Measurements from ENCODE around the gene LRRC17. TPM values are rescaled to one million over a fixed set of nuclear protein-coding genes. Genes with fewer than 3 reads are reported as not detected.
"Not testable (repeated sequence)": the region's sequence is repeated elsewhere in the genome, so short reads cannot be mapped to it uniquely, and the experiment has no call there.

LRRC17 gene
- total and polyA plus RNA-seq, 10 of the 15 experiments (the other 5 are each of a cell fraction or from before 2014, with no cell fraction given): 0.06 to 0.31 (median 0.10) TPM; not detected in 5

- CTCF ChIA-PET, POLR2A ChIA-PET: not testable (repeated sequence)
Measured at GRCh38 chr7:102958004-102958403, 45.2 kb downstream of the LRRC17 start.

GRCh38 chr7:102961993-102962392, 49.2 kb downstream of the LRRC17 start:
- H3K36me3 ChIP-seq (ENCODE audit: control insufficient read depth in 2 of 2, insufficient read depth in 2 of 2, low read length in 1 of 2); POLR2A ChIA-PET; H3K9ac ChIP-seq (ENCODE audit: control insufficient read depth, insufficient read depth, low read length); ATAC-seq; intact Hi-C loops (cut with micrococcal nuclease; ENCODE audit: unreplicated experiment); H3K27ac ChIP-seq (ENCODE audit: control insufficient read depth, insufficient read depth); H3K4me1 ChIP-seq (ENCODE audit: control insufficient read depth, insufficient read depth, low read length); H2AFZ ChIP-seq (ENCODE audit: control insufficient read depth, low read depth, low read length); CTCF ChIA-PET; H3K4me3 ChIP-seq; H3K79me2 ChIP-seq (ENCODE audit: control insufficient read depth, insufficient read depth, low read length); H3K4me2 ChIP-seq (ENCODE audit: control insufficient read depth, insufficient read depth); H3K27me3 ChIP-seq (replicated peaks in 1 of 2; ENCODE audit: control insufficient read depth in 2 of 2, insufficient read depth in 2 of 2, low read length in 1 of 2); DNase-seq (ENCODE audit: low read depth, low spot score); BruUV-seq (replicated peaks); in situ Hi-C loops (cut with MboI); FAIRE-seq; RAD21 ChIA-PET (ENCODE audit: unreplicated experiment); H3K9me3 ChIP-seq (replicated peaks; ENCODE audit: control insufficient read depth, insufficient read depth, low read length); H4K20me1 ChIP-seq (ENCODE audit: control insufficient read depth, insufficient read depth); SMC1A ChIA-PET (ENCODE audit: uncharacterized antibody, unreplicated experiment): not testable (repeated sequence)
- WGBS (ENCODE audit: insufficient coverage, insufficient replicate concordance, low lambda C conversion rate, missing lambda C conversion rate): 57% methylated on average over 1 of the region's 2 CpGs

More at GRCh38 chr7:102958004-102958403, 45.2 kb downstream of the LRRC17 start:
- RAD21 ChIA-PET (ENCODE audit: unreplicated experiment); H2AFZ ChIP-seq (ENCODE audit: control insufficient read depth, low read depth, low read length); H3K9me3 ChIP-seq (replicated peaks; ENCODE audit: control insufficient read depth, insufficient read depth, low read length); H3K79me2 ChIP-seq (ENCODE audit: control insufficient read depth, insufficient read depth, low read length); SMC1A ChIA-PET (ENCODE audit: uncharacterized antibody, unreplicated experiment); H3K4me1 ChIP-seq (ENCODE audit: control insufficient read depth, insufficient read depth, low read length); in situ Hi-C loops (cut with MboI); FAIRE-seq; BruUV-seq (replicated peaks); H3K4me3 ChIP-seq; H3K36me3 ChIP-seq (ENCODE audit: control insufficient read depth in 2 of 2, insufficient read depth in 2 of 2, low read length in 1 of 2); H3K27me3 ChIP-seq (replicated peaks in 1 of 2; ENCODE audit: control insufficient read depth in 2 of 2, insufficient read depth in 2 of 2, low read length in 1 of 2); DNase-seq (ENCODE audit: low read depth, low spot score); H3K9ac ChIP-seq (ENCODE audit: control insufficient read depth, insufficient read depth, low read length); H3K27ac ChIP-seq (ENCODE audit: control insufficient read depth, insufficient read depth); ATAC-seq; H3K4me2 ChIP-seq (ENCODE audit: control insufficient read depth, insufficient read depth); H4K20me1 ChIP-seq (ENCODE audit: control insufficient read depth, insufficient read depth); intact Hi-C loops (cut with micrococcal nuclease; ENCODE audit: unreplicated experiment): not testable (repeated sequence)
- WGBS (ENCODE audit: insufficient coverage, insufficient replicate concordance, low lambda C conversion rate, missing lambda C conversion rate): 51% methylated on average over 3 of the region's 3 CpGs

- intact Hi-C loops (cut with micrococcal nuclease; ENCODE audit: unreplicated experiment) (no loop called here), in situ Hi-C loops (cut with MboI) (no loop called here)
- 13% methylated on average over 2 of the region's 2 CpGs for WGBS (ENCODE audit: insufficient coverage, insufficient replicate concordance, low lambda C conversion rate, missing lambda C conversion rate)
- H3K9me3 ChIP-seq (replicated peaks; ENCODE audit: control insufficient read depth, insufficient read depth, low read length): no peaks in the 10 kb centered on the region
- no peak overlapping the region for H3K4me3 ChIP-seq
- H3K4me2 ChIP-seq (ENCODE audit: control insufficient read depth, insufficient read depth): no peak overlapping the region
- POLR2A ChIA-PET: no interaction called here
- TF ChIP-seq SMAD5 (IDR thresholded peaks at IDR 0.05; ENCODE audit: low read depth): no peak
- TF ChIP-seq PAX5 (IDR thresholded peaks at IDR 0.05; ENCODE audit: borderline replicate concordance, low read depth, low read length): no peak
- no peak for TF ChIP-seq NFIC (IDR thresholded peaks at IDR 0.05; ENCODE audit: low read depth, low read length)
- no peak for TF ChIP-seq BCL11A (IDR thresholded peaks at IDR 0.05; ENCODE audit: low read depth, low read length)
- no peak for TF ChIP-seq MTA3 (IDR thresholded peaks at IDR 0.05; ENCODE audit: borderline replicate concordance, low read length)
- TF ChIP-seq ZNF384 (IDR thresholded peaks at IDR 0.05; ENCODE audit: borderline replicate concordance, low read depth, low read length): no peak
- TF ChIP-seq E4F1 (IDR thresholded peaks at IDR 0.05; ENCODE audit: borderline replicate concordance, partially characterized antibody): no peak
- no peaks in the 10 kb centered on the region for H3K36me3 ChIP-seq (ENCODE audit: control insufficient read depth in 2 of 2, insufficient read depth in 2 of 2, low read length in 1 of 2)
- no peaks in the 10 kb centered on the region for H3K79me2 ChIP-seq (ENCODE audit: control insufficient read depth, insufficient read depth, low read length)
- no peak overlapping the region for H2AFZ ChIP-seq (ENCODE audit: control insufficient read depth, low read depth, low read length)
- ATAC-seq: no peak
- no peak overlapping the region for H3K27ac ChIP-seq (ENCODE audit: control insufficient read depth, insufficient read depth)
- no TSS peak for BruUV-seq (replicated peaks)
- H4K20me1 ChIP-seq (ENCODE audit: control insufficient read depth, insufficient read depth): no peaks in the 10 kb centered on the region
- no peak overlapping the region for H3K9ac ChIP-seq (ENCODE audit: control insufficient read depth, insufficient read depth, low read length)
- RAD21 ChIA-PET (ENCODE audit: unreplicated experiment): no interaction called here
- no peaks in the 10 kb centered on the region for H3K27me3 ChIP-seq (replicated peaks in 1 of 2; ENCODE audit: control insufficient read depth in 2 of 2, insufficient read depth in 2 of 2, low read length in 1 of 2)
- CTCF ChIA-PET: no interaction called here
- H3K4me1 ChIP-seq (ENCODE audit: control insufficient read depth, insufficient read depth, low read length): no peaks in the 10 kb centered on the region
- SMC1A ChIA-PET (ENCODE audit: uncharacterized antibody, unreplicated experiment): no interaction called here
- DNase-seq (ENCODE audit: low read depth, low spot score): no peak
- no peak for FAIRE-seq
Measured at GRCh38 chr7:102966465-102966864, 53.7 kb downstream of the LRRC17 start.

Measured in GM12878 (cell line).